Fibroblast of skin of left quadriceps (primary cell): ENCODE data around the gene EHMT2.

Source experiments
- DNase-seq, 2 experiments: peaks; one replicate each; pipeline ENCODE4 v3.0.0-alpha.2; 2013; ENCODE audit warnings: low read depth in 2 of 2

The EHMT2 gene

GRCh38 chr6:31888276-31889258 lies 8.9 kb downstream of the EHMT2 start:
- DNase-seq, result no peak

DNA sequence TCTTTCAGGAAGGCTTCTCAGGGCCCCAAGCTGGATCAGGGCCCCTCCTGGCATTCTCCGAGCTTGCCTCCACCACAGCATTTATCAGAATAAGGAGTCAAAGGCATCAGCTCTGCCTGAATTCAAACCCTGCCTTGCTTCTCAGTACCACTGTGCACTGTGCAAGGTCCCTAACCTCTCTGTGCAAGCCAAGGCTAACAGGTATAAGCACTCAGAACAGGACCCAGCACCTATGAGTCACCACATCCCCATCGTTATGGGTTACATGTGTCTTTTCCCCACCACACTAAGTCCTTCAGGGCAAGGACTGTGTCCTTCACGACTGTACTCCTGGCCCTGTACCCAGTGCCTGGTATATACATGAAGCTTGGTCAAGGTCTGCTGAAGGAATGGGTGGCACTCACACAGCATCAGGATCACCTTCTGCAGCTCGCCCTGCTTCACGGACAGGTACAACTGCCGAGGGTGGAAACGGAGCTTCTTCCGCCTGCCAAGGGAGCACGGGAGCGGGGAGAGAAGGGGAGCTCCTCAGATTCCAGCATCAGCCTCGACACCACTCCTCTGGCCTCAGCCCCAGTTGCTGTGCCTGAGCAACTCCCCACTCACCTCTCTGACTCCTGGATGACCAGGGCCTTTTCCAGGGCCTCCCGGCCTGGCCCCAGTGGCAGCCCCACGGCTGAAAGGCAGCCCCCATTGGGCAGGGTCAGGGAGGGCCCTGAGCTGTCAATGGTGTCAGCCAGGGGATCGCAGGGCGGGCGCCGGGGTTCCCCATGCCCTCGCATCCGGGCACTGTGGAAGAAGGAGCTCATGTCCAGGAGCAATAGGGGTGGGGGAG lies 10.1 kb downstream of the EHMT2 start:
- no peak for DNase-seq

DNA sequence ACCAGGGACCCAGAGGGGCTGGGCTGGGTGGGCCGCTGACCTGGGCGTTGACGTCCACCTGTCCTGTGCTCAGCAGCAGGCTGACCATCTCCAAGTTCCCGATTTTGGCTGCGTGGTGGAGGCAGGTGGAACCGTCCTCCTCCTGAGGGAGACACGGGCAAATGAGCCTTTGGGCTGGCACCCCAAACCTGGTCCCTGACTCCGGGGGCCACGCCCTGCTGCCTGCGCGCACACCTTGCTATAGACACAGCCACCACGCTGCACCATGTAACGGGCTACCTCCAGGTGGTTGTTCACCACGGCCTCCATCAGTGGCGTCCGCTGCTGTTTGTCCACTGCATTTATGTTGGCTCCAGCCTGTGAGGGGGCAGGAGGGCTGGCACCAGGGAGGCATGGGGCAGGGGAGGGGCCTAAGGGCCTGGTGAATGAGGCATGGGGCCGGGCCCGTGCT lies 10.9 kb downstream of the EHMT2 start:
- DNase-seq, result no peak

DNA sequence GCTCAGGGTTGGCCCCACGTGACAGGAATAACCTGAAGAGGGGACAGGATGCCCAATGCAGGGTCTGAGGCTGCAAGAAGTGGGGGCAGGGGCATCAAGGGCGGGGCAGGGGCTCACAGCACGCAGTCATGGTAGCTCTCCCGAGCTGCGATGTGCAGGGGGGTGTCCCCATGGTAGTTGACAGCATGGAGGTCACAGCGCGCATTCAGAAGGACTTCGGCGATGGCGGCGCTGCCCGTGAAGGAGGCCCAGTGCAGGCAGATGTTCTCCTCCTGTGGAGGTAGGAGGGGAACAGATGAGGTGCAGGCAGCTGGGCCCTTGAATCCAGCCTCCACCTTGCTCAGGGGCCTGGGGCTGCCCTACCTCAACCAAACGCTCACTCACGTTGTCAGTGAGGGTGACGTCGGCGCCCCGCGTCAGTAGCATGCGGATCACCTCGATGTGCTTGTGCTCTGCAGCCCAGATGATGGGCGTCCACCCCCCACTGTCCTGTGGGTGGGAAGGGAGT lies 12.9 kb downstream of the EHMT2 start:
- no peak for DNase-seq

GRCh38 chr6:31883676-31884075 lies 13.8 kb downstream of the EHMT2 start:
- no peak for DNase-seq

DNA sequence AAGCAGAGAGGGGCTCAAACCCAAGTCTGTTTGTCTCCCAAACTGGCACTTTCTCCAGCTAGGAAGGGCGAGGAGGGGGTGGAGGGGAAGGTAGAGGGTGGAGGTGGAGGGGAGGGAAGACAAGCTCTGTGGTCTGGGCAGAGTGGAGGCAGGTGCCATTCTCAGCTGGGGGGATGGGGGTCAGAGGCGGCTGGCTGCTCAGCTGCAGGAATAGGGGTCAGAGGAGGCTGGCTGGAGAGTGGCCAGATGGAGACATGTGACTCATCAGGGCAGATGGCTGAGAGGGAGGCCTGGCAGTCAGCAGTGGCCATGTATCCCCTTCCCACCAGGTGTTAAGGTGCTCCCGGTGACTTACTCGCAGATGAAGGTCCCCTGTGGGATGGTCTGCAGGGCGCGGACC lies 15.2 kb downstream of the EHMT2 start:
- DNase-seq, result no peak

- no peak for DNase-seq
These were observed 16.2 kb downstream of the EHMT2 start for GRCh38 chr6:31881136-31881859.

- no peak for DNase-seq
These were observed 16.9 kb downstream of the EHMT2 start for GRCh38 chr6:31880616-31881015.

- DNase-seq, result no peak
These were observed 17.6 kb downstream of the EHMT2 start for GRCh38 chr6:31879901-31880300.

DNA sequence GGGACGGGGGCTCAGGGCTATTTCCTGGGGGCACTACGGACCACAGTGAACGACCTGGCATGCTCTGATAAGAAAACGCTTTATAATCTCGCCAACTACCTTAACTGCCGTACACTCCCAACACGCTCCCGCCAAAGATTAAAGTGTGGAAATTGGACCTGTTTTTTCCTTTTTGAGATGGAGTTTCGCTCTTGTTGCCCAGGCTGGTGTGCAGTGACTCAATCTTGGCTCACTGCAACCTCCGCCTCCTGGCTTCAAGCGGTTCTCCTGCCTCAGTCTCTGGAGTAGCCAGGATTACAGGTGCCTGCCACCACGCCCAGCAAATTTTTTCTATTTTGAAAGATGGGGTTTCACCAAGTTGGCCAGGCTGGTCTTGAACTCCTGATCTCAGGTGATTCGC lies 18.4 kb downstream of the EHMT2 start:
- DNase-seq, result no peak

GRCh38 chr6:31878726-31879125 lies 18.8 kb downstream of the EHMT2 start, which contains the start of gene SLC44A4:
TSS of gene SLC44A4 (minus strand) at chr6:31878997. CDS start at chr6:31878980, 17 bp downstream.
- no peak for DNase-seq

DNA sequence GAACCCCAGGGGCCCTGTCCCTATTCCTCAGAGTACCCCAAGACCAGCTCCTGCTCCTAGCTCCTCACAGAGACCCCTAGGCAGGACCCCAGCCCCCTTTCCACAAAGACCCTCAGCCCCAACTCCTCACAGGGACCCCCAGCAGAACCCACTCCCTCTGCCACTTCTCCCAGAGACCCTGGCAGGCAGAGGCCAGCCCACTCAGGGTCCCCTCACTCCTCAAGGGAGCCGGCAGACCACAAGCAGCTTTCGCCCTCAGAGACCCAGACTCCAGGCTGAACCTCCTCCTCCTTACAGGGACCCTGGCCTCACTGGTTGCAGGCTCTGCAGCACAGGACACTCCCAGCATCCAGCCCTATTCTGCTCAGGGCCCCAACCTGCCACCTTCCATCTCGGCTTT lies 19.3 kb downstream of the EHMT2 start:
- DNase-seq, result no peak

DNA sequence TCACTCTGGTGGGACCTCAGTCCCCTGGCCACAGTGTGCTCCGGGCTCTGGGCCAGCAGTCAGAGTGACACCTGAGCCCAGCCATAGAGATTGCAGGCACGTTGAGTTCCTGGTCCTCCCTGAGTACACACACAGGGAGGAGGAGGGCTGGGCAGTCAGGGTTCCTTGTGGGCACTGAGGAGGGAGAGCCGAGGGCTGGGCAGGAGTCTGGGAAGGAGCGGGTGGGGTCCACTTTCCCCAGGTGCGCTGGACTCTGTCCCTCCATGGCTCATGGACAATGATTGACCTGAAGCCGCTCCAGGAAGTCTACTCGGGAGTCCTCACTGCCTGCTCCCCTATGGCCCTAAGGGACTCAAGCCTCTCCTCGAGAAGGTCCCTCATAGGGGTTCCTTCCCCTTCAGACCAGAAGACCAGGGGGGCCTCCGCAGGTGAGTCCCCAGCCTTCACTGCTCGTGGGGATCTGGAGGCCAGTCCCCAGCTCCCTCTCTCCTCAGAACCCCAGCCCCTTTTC lies 19.8 kb downstream of the EHMT2 start:
- no peak for DNase-seq

GRCh38 chr6:31877125-31877650 lies 20.3 kb downstream of the EHMT2 start:
- DNase-seq, result no peak

DNA sequence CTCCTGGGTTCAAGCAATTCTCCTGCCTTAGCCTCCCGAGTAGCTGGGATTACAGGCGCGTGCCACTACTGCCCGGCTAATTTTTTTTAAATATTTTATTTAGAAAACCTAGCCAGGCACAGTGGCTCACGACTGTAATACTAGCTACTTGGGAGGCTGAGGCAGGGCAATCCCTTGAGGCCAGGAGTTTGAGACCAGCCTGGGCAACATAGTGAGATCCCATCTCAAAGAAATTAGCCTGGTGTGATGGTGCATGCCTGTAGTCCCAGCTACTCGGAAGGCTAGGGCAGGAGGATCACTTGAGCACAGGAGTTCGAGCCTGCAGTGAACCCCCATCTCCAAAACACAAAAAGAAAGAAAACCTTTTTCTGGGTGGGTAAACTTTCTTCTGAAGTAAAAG lies 21.1 kb downstream of the EHMT2 start:
- DNase-seq, result no peak

GRCh38 chr6:31875877-31876276 lies 21.6 kb downstream of the EHMT2 start:
- DNase-seq, result no peak

DNA sequence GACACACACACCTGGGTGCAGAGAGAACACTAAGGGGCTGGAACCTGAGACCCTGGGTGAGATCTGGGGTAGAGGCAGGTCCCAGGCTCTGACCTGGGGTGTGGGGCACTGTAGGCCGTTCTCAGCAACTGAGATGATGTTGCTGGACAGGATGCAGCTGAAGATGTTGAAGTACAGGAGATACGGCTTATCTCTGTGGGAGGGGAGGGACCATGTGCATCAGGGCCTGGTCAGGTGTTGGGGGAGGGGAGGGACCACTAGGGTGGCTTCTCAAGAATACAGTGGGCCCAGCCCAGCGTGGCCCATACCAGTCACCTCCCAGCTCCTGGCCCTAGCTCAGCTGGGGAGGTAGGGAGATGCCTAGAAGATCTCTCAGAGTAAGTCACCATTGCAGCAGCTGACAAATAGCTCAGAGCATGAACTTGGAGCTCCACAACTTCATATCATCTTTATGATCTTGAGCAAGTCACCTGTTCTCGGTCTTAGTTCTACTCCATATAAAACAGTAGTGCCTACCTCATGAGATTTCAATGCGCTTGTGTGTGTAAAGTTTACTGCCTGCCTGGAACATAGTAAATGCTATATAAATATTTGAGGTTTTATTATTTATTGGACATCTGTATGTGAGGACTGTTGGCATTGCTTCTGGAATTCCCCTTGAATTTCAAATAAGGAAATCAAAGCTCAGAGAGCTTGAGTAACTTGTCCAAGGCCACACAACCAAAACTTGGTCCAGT lies 22.5 kb downstream of the EHMT2 start:
- no peak for DNase-seq

DNA sequence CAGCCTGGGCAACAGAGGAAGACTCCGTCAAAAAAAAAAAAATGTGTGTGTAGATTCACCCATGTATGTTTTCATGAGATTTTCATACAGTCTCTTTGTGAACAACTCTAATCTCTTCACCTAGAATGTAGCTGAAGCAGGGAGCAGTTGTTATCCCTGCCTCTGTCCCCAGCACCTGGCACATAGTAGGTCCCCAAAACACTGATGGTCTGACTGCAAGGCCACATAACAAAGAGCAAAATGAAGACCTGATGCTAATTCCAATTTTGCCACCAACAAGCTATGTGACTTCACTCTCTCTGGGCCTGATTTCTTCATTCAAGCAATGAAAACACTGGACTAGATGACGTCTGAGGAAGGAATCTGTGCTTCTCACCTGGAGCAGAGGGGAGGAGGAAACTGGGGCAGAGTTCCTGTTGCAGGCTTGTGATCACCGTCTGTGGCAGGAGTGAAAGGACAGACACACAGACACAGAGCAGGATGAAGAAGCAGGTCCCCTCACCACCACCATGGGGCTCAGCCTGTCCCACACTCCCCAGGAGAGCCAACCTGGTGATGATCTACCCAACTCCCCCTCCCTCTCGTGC lies 23.3 kb downstream of the EHMT2 start:
- DNase-seq, result no peak

DNA sequence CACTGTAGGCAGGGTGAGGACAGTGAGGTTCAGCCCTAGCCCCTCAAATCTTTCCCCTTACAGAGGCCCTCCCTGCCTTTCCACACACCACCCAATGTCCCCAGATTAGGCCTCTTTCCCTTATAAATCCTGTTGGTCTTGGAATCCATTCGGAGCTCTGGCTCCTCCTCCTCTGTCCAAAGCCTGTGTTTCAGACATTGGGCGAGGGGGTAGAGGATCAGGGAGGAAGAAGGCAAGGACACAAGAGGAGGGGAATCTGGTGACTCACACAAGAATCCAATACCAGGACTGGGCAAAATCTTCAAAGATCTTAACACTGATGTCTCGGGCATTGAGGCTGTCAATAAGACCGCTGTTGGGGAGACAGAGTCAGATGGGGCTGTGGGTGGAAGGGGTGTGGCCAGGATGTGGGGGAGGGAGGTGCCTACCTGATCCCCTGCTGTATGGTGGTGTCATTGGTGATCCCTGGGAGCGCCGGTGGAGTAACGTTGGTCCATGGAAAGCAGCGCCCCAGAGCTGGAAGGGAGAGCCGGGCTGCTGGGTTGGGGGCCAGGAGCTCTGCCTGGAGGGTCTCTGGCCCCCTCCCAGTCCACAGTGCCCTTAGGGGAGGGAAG lies 26.3 kb downstream of the EHMT2 start:
- peak; percentile 10 to 16 for DNase-seq
